LoVo (cell line): ENCODE results near the gene C1orf146.
"Not testable (repeated sequence)": the region's sequence is repeated elsewhere in the genome, so short reads cannot be mapped to it uniquely, and the experiment has no call there.

ENCODE experiments used
- DNase-seq: peaks from one replicate; pipeline ENCODE4 v3.0.0-alpha.2; 2016; ENCODE audit warnings: low spot score

C1orf146 gene

GRCh38 chr1:92217721-92218120 lies at the start of gene C1orf146:
Gene C1orf146 (plus strand): TSS chr1:92217915. CDS start chr1:92231421, 13,506 bp downstream.
- no peak for DNase-seq

GRCh38 chr1:92168657-92169056 lies 49.1 kb upstream of the C1orf146 start:
- no peak for DNase-seq

- DNase-seq, result no peak
These were observed 48.3 kb upstream of the C1orf146 start for GRCh38 chr1:92169214-92170005.

- no peak for DNase-seq
These were observed 33.1 kb upstream of the C1orf146 start for GRCh38 chr1:92184632-92185031.

GRCh38 chr1:92186081-92186480 lies 31.6 kb upstream of the C1orf146 start:
- DNase-seq, result no peak

GRCh38 chr1:92188436-92189255 lies 29.1 kb upstream of the C1orf146 start:
- no peak for DNase-seq

GRCh38 chr1:92191726-92192125 lies 26.0 kb upstream of the C1orf146 start:
- DNase-seq, result no peak

GRCh38 chr1:92192246-92192645 lies 25.5 kb upstream of the C1orf146 start:
- DNase-seq, result no peak

- DNase-seq, result no peak
These were observed 23.2 kb upstream of the C1orf146 start for GRCh38 chr1:92194511-92194910.

- DNase-seq, result no peak
These were observed 15.7 kb upstream of the C1orf146 start for GRCh38 chr1:92201973-92202372.

GRCh38 chr1:92203105-92203504 lies 14.6 kb upstream of the C1orf146 start:
- no peak for DNase-seq

- no peak for DNase-seq
These were observed 7.0 kb upstream of the C1orf146 start for GRCh38 chr1:92210701-92211100.

- no peak for DNase-seq
These were observed 6.5 kb upstream of the C1orf146 start for GRCh38 chr1:92211166-92211565.

GRCh38 chr1:92218559-92218958 lies 844 bp downstream of the C1orf146 start:
- DNase-seq, result no peak

- DNase-seq, result no peak
These were observed 1.3 kb downstream of the C1orf146 start for GRCh38 chr1:92219028-92219427.

GRCh38 chr1:92228401-92228800 lies 10.7 kb downstream of the C1orf146 start:
- DNase-seq, result no peak

GRCh38 chr1:92230736-92231135 lies 13.0 kb downstream of the C1orf146 start:
- DNase-seq, result no peak

GRCh38 chr1:92240034-92240433 lies 22.3 kb downstream of the C1orf146 start:
- DNase-seq, result no peak

GRCh38 chr1:92244376-92244775 lies 26.7 kb downstream of the C1orf146 start:
- DNase-seq, result no peak

GRCh38 chr1:92254714-92255113 lies 37.0 kb downstream of the C1orf146 start:
- not testable (repeated sequence) for DNase-seq

GRCh38 chr1:92259350-92259749 lies 41.6 kb downstream of the C1orf146 start:
- DNase-seq, result no peak

- DNase-seq, result no peak
These were observed 44.8 kb downstream of the C1orf146 start for GRCh38 chr1:92262516-92262915.

- no peak for DNase-seq
These were observed 55.3 kb downstream of the C1orf146 start for GRCh38 chr1:92273039-92273438.
